Astrocyte (in vitro differentiated cells and primary cell): ENCODE results near the gene DYNC1LI1.

Experiments
- CTCF ChIP-seq: IDR thresholded peaks from 2 replicates; pipeline ENCODE4 v1.5.1; 2011; ENCODE audit warnings: low read depth, mild to moderate bottlenecking, inconsistent platforms, low read length, moderate library complexity; ENCODE audit not compliant: insufficient read depth
- EZH2 ChIP-seq: IDR thresholded peaks from 2 replicates; pipeline ENCODE4 v1.6.1; 2012; ENCODE audit warnings: mild to moderate bottlenecking, low read length, inconsistent platforms; ENCODE audit not compliant: insufficient read depth

- TF ChIP-seq CTCF (no peak), EZH2 (no peak)
Measured at GRCh38 chr3:32488474-32489008, 82.1 kb downstream of the DYNC1LI1 start.
